ENCODE results near the gene OR51B5.
"Not testable (repeated sequence)": the region's sequence is repeated elsewhere in the genome, so short reads cannot be mapped to it uniquely, and the experiment has no call there.

The OR51B5 gene

DNA sequence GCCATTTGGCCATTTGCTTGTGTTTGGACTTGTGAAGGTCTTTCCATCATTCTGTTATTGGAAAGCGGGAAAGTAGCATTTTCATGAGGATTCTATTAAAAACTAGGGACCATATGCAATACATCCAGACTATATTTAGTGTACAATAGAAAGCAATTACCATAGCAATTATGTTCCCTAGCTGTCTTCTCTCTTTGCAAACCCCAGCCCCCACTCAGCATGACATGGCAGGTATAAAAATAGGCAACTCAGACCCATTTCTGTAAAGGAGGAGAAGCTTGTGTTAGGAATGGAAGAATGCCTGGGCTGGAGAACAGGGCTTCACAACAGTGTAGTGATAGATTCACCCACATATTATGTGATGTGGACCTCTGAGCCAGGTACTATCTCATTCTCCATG lies 20.4 kb upstream of the OR51B5 start:
- Histone ChIP-seq H3K27me3 (ENCODE audit: control insufficient read depth, insufficient read depth, low read length) (no peaks in the 10 kb centered on the region), H3K36me3 (ENCODE audit: control insufficient read depth, low read depth, low read length) (no peaks in the 10 kb centered on the region), H3K4me1 (ENCODE audit: control insufficient read depth, low read depth, low read length) (peaks cover 4% of the 10 kb centered on the region), H3K4me3 (ENCODE audit: low read length) (no peak overlapping the region), H3K9me3 (ENCODE audit: control insufficient read depth, low read depth, low read length) (no peaks in the 10 kb centered on the region), H3K27ac (ENCODE audit: low read length) (no peak overlapping the region), H3K9ac (ENCODE audit: low read length) (no peak overlapping the region)

DNA sequence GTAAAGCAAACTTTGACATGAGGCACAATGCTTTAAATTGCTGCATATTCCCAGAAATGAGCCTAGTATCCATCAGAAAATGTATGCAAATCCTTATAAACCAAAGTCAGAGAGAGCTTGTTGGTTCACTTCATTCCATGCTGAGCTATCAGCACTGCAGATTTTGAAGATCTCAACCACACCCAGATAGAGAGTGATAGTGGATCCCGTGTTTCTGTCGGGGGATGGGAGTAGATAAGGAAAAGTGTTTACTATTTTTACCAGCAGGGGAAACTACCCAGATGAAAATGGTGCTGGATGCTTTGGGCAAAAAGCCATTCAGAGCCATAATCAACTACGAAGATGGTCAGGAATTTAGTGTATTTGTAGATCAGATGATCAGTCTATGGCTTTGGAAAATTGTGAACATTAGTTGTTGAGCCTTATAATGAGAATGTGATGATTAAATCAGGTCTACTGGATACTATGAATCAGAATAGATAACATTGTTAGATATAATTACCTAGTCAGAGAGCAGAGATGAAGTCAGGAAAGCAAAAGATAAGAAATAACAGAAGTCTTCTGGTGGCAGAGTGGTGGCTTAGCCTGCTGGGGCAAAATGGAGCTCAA lies 18.8 kb upstream of the OR51B5 start:
- no peaks in the 10 kb centered on the region for H3K4me1 ChIP-seq (ENCODE audit: control insufficient read depth, low read depth, low read length)
- no peaks in the 10 kb centered on the region for H3K9me3 ChIP-seq (ENCODE audit: control insufficient read depth, low read depth, low read length)
- no peaks in the 10 kb centered on the region for H3K27me3 ChIP-seq (ENCODE audit: control insufficient read depth, insufficient read depth, low read length)
- no peak overlapping the region for H3K4me3 ChIP-seq (ENCODE audit: low read length)
- H3K36me3 ChIP-seq (ENCODE audit: control insufficient read depth, low read depth, low read length) = no peaks in the 10 kb centered on the region
- no peak overlapping the region for H3K9ac ChIP-seq (ENCODE audit: low read length)
- H3K27ac ChIP-seq (ENCODE audit: low read length) = no peak overlapping the region

DNA sequence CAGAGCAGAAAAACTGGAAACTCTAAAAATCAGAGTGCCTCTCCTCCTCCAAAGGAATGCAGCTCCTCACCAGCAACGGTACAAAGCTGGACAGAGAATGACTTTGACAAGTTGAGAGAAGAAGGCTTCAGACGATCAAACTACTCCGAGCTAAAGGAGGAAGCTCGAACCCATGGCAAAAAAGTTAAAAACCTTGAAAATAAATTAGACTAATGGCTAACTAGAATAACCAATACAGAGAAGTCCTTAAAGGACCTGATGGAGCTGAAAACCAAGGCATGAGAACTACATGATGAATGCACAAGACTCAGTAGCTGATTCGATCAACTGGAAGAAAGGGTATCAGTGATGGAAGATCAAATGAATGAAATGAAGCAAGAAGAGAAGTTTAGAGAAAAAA lies 12.7 kb upstream of the OR51B5 start:
- not testable (repeated sequence) for H3K27me3 ChIP-seq (ENCODE audit: control insufficient read depth, insufficient read depth, low read length); H3K9me3 ChIP-seq (ENCODE audit: control insufficient read depth, low read depth, low read length); H3K4me1 ChIP-seq (ENCODE audit: control insufficient read depth, low read depth, low read length); H3K4me3 ChIP-seq (ENCODE audit: low read length); H3K9ac ChIP-seq (ENCODE audit: low read length); H3K27ac ChIP-seq (ENCODE audit: low read length); H3K36me3 ChIP-seq (ENCODE audit: control insufficient read depth, low read depth, low read length)

DNA sequence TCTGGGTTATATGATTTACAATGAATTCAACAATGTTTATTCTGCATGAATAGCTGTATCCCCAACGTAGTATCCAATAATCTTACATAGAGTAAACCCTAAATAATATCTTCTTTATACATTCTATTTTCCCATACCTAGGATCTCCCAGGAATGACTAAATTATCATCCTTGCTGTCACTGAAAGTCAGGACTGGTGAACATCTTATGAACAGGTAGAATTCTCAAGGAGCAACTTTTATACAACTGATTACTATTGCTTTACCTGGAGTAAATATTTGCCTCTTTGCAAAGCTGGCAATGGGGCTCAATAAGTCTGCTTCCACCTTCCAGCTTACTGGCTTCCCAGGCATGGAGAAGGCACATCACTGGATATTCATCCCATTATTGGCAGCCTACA lies 7.9 kb upstream of the OR51B5 start, which contains the start of gene OR51B6:
Gene OR51B6 (plus strand): TSS at position 301 of the 400 bp plus-strand sequence. CDS start 0 bp downstream, at position 301.
- H3K9me3 ChIP-seq (ENCODE audit: control insufficient read depth, low read depth, low read length) = no peaks in the 10 kb centered on the region
- no peak within 1 kb of the TSS for H3K27ac ChIP-seq (ENCODE audit: low read length)
- no peaks in the 10 kb centered on the region for H3K27me3 ChIP-seq (ENCODE audit: control insufficient read depth, insufficient read depth, low read length)
- H3K9ac ChIP-seq (ENCODE audit: low read length) = no peak within 1 kb of the TSS
- H3K4me3 ChIP-seq (ENCODE audit: low read length) = no peak within 1 kb of the TSS
- peaks cover 9% of the 10 kb centered on the region for H3K4me1 ChIP-seq (ENCODE audit: control insufficient read depth, low read depth, low read length)
- no peaks in the 10 kb centered on the region for H3K36me3 ChIP-seq (ENCODE audit: control insufficient read depth, low read depth, low read length)

DNA sequence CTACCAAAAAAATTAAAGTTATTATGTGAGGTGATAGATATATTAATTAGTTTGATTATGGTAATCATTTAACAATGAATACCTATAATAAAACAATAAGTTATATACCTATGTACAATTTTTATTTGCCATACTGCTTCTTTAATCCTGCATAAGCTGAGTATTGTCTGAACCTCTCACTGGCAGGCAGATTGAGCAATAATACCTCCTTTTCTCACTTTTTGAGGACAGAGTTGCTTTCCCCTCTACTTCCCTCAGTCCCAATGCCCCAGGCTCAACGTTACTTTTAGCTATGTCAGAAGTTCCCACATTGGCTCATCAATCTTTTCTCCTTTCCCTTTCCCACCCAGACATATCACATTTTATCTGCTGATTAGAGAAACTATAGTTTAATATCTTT lies 6.2 kb upstream of the OR51B5 start:
- Histone ChIP-seq H3K27ac (ENCODE audit: low read length) (no peak overlapping the region), H3K4me3 (ENCODE audit: low read length) (no peak overlapping the region), H3K9ac (ENCODE audit: low read length) (no peak overlapping the region), H3K36me3 (ENCODE audit: control insufficient read depth, low read depth, low read length) (no peaks in the 10 kb centered on the region), H3K4me1 (ENCODE audit: control insufficient read depth, low read depth, low read length) (peaks cover 9% of the 10 kb centered on the region), H3K27me3 (ENCODE audit: control insufficient read depth, insufficient read depth, low read length) (no peaks in the 10 kb centered on the region), H3K9me3 (ENCODE audit: control insufficient read depth, low read depth, low read length) (no peaks in the 10 kb centered on the region)

DNA sequence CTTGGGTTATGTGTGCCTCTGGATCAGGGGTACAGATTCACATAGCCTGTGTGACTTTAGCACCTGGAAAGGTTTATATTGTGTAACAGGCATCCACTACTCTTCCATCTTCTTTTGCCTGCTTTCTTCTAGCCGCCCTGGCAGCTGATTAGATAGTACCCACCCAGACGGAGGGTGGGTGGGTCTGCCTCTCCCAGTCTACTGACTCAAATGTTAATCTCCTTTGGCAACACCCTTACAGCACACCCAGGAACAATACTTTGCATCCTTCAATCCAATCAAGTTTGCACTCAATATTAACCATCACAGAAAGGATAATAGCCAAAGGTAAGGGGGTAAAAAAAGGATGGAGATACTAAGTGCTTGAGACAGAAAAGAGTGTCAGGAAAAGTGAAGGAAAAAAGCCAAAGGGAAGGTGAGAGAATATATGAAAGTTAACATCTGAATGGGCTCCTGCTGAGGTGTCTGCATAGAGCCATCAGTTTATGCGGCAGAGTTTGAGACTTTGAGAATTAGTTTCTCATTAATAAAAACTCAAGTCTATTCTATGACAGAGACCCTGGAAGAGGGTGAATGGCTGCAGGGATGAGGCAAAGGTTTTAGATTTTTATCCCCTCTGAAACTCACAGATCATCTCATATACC lies 5.3 kb upstream of the OR51B5 start:
- Histone ChIP-seq H3K9me3 (ENCODE audit: control insufficient read depth, low read depth, low read length) (no peaks in the 10 kb centered on the region), H3K4me3 (ENCODE audit: low read length) (no peak overlapping the region), H3K36me3 (ENCODE audit: control insufficient read depth, low read depth, low read length) (no peaks in the 10 kb centered on the region), H3K27me3 (ENCODE audit: control insufficient read depth, insufficient read depth, low read length) (no peaks in the 10 kb centered on the region), H3K9ac (ENCODE audit: low read length) (no peak overlapping the region), H3K27ac (ENCODE audit: low read length) (no peak overlapping the region), H3K4me1 (ENCODE audit: control insufficient read depth, low read depth, low read length) (peaks cover 14% of the 10 kb centered on the region)

DNA sequence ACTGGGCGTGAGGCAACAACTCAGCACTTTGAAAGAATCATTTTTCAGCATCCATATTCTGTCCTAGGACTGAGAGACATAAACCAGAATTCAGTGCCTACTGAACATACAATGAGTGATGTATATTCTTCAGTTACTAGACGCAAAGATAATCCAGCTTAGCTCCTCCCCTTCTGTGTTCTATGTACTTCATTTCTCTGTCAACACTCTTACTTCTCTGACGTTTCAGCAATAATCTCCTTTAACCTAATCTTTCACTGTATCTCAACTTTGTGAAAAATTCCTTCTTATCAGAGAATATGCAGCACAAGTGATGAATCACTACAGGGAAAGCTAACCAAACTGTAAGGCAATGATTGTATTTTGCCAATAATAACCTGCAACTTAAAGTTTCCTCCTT lies 2.5 kb upstream of the OR51B5 start:
- no peak overlapping the region for H3K9ac ChIP-seq (ENCODE audit: low read length)
- no peaks in the 10 kb centered on the region for H3K27me3 ChIP-seq (ENCODE audit: control insufficient read depth, insufficient read depth, low read length)
- no peaks in the 10 kb centered on the region for H3K9me3 ChIP-seq (ENCODE audit: control insufficient read depth, low read depth, low read length)
- H3K4me3 ChIP-seq (ENCODE audit: low read length) = no peak overlapping the region
- H3K4me1 ChIP-seq (ENCODE audit: control insufficient read depth, low read depth, low read length) = peaks cover 16% of the 10 kb centered on the region
- H3K27ac ChIP-seq (ENCODE audit: low read length) = no peak overlapping the region
- H3K36me3 ChIP-seq (ENCODE audit: control insufficient read depth, low read depth, low read length) = no peaks in the 10 kb centered on the region

DNA sequence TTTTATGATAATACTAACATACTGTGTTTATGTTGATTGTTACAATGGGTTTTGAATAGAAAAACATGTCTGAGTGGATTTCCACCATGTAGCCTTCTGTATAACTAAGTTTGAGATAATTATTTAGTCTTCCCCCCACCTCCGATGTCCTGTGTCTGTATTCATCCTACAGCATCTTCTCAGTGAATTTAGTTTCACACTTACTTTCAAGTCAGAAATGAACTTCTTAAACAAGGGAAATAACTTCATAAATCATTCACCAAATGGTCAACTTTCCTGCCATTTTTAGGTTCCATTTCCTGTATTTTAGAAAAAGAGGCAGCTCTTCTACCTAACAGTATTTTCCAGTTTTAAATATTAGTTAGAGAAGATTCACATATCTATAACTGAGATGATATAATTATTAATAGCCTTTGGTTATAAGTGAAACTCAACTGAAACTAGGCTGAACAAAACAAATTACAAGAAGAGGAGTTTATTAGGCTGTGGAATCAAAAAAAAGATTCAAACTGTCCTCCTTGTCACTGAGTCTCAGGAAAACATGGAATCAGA lies 3.5 kb downstream of the OR51B5 start:
- no peak overlapping the region for H3K9ac ChIP-seq (ENCODE audit: low read length)
- H3K36me3 ChIP-seq (ENCODE audit: control insufficient read depth, low read depth, low read length) = no peaks in the 10 kb centered on the region
- peaks cover 7% of the 10 kb centered on the region for H3K4me1 ChIP-seq (ENCODE audit: control insufficient read depth, low read depth, low read length)
- no peak overlapping the region for H3K4me3 ChIP-seq (ENCODE audit: low read length)
- no peak overlapping the region for H3K27ac ChIP-seq (ENCODE audit: low read length)
- no peaks in the 10 kb centered on the region for H3K9me3 ChIP-seq (ENCODE audit: control insufficient read depth, low read depth, low read length)
- H3K27me3 ChIP-seq (ENCODE audit: control insufficient read depth, insufficient read depth, low read length) = no peaks in the 10 kb centered on the region

DNA sequence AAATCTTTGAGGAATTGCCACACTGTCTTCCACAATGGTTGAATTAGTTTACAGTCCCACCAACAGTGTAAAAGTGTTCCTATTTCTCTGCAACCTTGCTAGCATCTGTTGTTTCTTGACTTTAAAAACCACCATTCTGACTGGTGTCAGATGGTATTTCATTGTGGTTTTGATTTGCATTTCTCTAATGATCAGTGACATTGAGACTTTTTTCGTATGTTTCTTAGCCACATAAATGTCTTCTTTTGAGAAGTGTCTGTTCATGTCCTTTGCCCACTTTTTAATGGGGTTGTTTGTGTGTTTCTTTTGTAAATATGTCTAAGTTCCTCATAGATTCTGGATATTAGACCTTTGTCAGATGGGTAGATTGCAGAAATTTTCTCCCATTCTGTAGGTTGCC lies 6.1 kb downstream of the OR51B5 start:
- H3K4me1 ChIP-seq (ENCODE audit: control insufficient read depth, low read depth, low read length); H3K9ac ChIP-seq (ENCODE audit: low read length); H3K4me3 ChIP-seq (ENCODE audit: low read length); H3K27ac ChIP-seq (ENCODE audit: low read length); H3K27me3 ChIP-seq (ENCODE audit: control insufficient read depth, insufficient read depth, low read length); H3K9me3 ChIP-seq (ENCODE audit: control insufficient read depth, low read depth, low read length); H3K36me3 ChIP-seq (ENCODE audit: control insufficient read depth, low read depth, low read length): not testable (repeated sequence)

DNA sequence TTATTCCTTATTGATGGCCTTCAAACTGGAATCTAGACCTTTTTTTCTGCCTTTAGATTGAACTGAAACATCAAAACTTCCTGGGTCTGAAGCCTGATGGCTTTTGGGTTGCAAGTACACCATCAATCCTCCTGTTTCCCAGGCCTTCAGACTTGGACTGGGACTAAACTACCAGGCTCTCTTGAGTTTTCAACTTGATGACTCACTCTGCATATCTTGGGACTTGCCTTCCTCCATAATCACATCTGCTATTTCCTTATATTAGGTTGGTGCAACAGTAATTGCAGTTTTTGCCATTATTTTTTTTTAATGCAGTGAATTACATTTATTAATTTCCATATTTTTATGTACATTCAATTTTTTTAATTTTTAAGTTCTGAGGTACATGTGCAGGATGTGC lies 7.0 kb downstream of the OR51B5 start:
- no peak overlapping the region for H3K27ac ChIP-seq (ENCODE audit: low read length)
- no peak overlapping the region for H3K9ac ChIP-seq (ENCODE audit: low read length)
- H3K27me3 ChIP-seq (ENCODE audit: control insufficient read depth, insufficient read depth, low read length) = no peaks in the 10 kb centered on the region
- no peaks in the 10 kb centered on the region for H3K36me3 ChIP-seq (ENCODE audit: control insufficient read depth, low read depth, low read length)
- H3K9me3 ChIP-seq (ENCODE audit: control insufficient read depth, low read depth, low read length) = no peaks in the 10 kb centered on the region
- H3K4me3 ChIP-seq (ENCODE audit: low read length) = no peak overlapping the region
- H3K4me1 ChIP-seq (ENCODE audit: control insufficient read depth, low read depth, low read length) = no peaks in the 10 kb centered on the region

DNA sequence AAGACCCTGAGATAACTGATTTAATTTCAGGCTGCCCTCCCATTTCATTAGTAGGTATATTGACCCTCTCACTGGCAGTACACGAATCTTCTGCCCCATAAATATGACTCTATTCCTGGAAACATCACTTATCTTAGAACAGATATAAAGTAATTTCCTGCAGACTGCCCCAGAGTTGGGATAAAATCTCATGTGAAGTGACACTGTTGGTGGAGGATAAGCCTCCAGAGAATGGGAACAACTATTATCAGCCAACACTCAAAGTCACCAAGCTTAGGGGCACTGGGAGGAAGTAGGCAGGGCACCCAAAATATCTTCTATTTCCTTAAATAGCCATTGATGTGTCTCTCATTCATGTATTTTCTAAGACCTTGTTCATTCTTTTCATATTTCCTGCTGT lies 8.2 kb downstream of the OR51B5 start:
- Histone ChIP-seq H3K9me3 (ENCODE audit: control insufficient read depth, low read depth, low read length) (no peaks in the 10 kb centered on the region), H3K27ac (ENCODE audit: low read length) (no peak overlapping the region), H3K36me3 (ENCODE audit: control insufficient read depth, low read depth, low read length) (no peaks in the 10 kb centered on the region), H3K27me3 (ENCODE audit: control insufficient read depth, insufficient read depth, low read length) (no peaks in the 10 kb centered on the region), H3K9ac (ENCODE audit: low read length) (no peak overlapping the region), H3K4me3 (ENCODE audit: low read length) (no peak overlapping the region), H3K4me1 (ENCODE audit: control insufficient read depth, low read depth, low read length) (no peaks in the 10 kb centered on the region)

DNA sequence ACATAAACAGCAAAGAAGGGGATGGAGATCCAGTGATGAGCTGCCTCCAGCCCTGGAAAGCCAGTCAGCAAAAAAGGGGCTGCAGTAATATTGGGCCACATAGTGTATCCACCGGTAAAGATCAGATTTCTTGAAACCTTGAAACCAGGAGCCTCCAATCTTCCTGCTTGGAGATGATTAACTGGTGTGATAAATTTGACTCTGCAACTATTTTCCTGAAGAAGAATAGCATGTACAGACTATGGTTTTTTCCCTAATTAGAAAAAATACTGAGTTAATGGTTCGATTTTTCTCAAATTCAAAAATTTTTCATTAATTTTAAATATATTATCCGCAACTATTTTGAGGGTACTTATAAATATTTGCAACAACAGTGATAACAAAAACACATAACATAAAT lies 19.1 kb downstream of the OR51B5 start, which contains the start of gene OR51B2:
Gene OR51B2 (minus strand): TSS at position 101 of the 400 bp plus-strand sequence. CDS start 0 bp downstream, at position 101.
- no peak within 1 kb of the TSS for H3K27ac ChIP-seq (ENCODE audit: low read length)
- no peaks in the 10 kb centered on the region for H3K9me3 ChIP-seq (ENCODE audit: control insufficient read depth, low read depth, low read length)
- no peaks in the 10 kb centered on the region for H3K27me3 ChIP-seq (ENCODE audit: control insufficient read depth, insufficient read depth, low read length)
- no peaks in the 10 kb centered on the region for H3K4me1 ChIP-seq (ENCODE audit: control insufficient read depth, low read depth, low read length)
- no peak within 1 kb of the TSS for H3K4me3 ChIP-seq (ENCODE audit: low read length)
- H3K9ac ChIP-seq (ENCODE audit: low read length) = no peak within 1 kb of the TSS
- H3K36me3 ChIP-seq (ENCODE audit: control insufficient read depth, low read depth, low read length) = no peaks in the 10 kb centered on the region

Data from iPS-18a (cell line).